SW 1271 (cell line): ENCODE measurements around the gene CDC14A.
"Not testable (repeated sequence)": the region's sequence is repeated elsewhere in the genome, so short reads cannot be mapped to it uniquely, and the experiment has no call there.

Source experiments
- DNase-seq, 2 experiments: peaks; one replicate each; lab custom pipeline; 2025; lab: John Stamatoyannopoulos, UW

The CDC14A gene, protein sequence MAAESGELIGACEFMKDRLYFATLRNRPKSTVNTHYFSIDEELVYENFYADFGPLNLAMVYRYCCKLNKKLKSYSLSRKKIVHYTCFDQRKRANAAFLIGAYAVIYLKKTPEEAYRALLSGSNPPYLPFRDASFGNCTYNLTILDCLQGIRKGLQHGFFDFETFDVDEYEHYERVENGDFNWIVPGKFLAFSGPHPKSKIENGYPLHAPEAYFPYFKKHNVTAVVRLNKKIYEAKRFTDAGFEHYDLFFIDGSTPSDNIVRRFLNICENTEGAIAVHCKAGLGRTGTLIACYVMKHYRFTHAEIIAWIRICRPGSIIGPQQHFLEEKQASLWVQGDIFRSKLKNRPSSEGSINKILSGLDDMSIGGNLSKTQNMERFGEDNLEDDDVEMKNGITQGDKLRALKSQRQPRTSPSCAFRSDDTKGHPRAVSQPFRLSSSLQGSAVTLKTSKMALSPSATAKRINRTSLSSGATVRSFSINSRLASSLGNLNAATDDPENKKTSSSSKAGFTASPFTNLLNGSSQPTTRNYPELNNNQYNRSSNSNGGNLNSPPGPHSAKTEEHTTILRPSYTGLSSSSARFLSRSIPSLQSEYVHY

DNA sequence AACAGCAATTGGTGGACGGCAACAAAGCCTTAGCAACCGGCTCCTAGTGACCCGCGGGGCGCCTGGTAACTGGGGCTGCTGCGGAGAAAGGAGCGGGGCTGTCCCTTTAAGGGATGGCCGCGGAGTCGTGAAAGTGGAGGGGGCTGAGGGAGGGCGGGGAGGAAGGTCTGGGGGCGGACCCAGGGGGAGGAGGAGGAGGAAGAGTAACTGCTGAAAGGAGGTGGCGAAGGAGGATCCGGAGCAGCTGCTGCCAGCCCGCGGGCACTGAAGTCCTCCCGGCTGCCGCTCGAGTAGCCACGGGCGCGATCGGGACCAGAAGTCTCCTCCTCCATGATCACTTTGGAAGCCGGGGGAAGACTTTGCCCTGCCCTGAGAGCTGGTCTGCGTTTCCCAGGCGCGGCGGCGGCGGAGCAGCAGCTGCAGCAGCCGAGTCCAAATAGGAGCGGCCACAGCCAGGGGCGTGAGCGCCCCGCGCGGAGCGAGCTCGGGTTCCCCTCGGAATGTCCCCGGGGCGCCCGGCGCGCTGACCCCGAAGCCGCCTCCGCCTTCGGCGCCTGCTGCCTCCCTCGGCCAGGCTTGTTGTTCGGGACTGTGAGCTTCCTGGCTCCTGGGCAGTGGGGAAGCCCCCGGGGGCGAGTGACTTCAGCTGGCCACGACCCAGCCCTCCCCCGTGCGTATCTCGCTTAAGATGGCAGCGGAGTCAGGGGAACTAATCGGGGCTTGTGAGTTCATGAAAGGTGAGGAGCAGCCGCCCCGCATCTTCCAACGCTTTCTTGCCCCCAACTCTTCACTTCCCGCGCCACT, at the start of gene CDC14A:
CDC14A (plus strand) TSS at position 240 of the 804 bp plus-strand sequence; CDS start at position 689, 449 bp downstream.
- DNase-seq = peak; percentile 85 to 92

DNA sequence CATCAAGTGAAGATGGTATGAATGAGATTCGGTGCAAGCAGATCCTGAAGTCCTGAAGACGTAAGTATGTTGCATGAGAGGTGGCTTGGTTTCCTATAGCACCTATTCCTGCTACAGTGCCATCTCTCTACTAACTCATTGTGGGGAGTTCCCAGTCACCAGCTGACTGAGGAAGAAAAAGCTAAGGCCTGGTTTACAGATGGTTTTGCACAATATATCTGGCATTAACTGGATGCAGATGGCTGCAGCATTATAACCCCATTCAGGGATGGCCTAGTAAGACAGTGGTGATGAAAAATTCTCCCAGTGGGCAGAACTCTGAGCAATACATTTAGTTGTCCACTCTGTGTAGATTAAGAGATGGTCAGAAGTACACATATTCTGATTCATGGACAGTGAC, 49.6 kb upstream of the CDC14A start:
- DNase-seq = no peak

DNA sequence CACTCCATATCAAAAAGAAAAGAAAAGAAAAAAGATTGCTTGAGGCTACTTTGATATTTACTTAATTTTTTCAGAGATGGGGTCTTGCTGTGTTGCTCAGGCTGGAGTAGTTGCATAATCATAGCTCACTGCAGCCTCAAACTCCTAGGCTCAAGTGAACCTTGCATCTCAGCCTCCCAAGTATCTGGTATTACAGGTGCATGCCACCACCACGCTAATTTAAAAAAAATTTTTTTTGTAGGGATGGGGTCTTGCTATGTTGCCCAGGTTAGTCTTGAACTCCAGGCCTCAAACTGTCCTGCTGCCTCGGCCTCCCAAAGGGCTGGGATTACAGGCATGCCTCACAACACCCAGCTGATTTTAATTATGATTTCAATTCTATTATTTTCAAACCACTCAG, 48.1 kb upstream of the CDC14A start:
- DNase-seq = no peak

DNA sequence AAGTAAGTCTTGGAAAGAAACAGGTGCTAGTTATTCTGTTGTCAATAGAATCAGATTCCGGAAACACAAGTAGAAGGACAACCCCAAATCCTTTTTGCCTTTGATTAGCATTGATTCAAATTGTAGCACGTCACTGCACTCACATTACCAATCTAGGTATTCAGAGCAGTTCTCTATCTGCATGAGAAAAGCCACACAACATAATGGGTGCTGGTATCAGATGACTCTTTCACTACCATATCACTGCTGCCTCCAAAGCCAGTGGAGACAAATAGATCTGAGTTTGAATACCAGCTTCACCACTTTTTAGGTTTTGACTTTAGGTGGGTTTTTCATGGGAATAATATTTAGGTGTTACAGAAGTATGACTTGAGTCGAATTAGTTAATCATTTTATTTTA, 47.4 kb upstream of the CDC14A start:
- DNase-seq = no peak

DNA sequence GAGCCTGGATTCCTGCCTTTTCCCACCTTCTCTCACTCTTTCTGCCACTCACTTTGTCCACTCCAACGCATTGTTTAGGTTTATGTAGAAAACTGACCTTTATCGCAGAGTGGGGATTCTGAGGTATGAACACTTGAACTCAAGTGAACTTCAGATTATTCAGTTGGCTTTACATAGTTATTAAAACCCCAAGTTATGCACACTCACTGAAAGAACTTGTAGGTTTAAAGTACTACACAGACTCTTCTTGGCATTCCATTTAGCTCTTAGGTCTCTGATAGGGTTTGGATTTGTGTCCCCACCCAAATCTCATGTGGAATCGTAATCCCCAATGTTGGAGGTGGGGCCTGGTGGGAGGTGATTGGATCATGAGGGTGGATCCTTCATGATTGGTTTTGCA, 46.4 kb upstream of the CDC14A start:
- DNase-seq = no peak

DNA sequence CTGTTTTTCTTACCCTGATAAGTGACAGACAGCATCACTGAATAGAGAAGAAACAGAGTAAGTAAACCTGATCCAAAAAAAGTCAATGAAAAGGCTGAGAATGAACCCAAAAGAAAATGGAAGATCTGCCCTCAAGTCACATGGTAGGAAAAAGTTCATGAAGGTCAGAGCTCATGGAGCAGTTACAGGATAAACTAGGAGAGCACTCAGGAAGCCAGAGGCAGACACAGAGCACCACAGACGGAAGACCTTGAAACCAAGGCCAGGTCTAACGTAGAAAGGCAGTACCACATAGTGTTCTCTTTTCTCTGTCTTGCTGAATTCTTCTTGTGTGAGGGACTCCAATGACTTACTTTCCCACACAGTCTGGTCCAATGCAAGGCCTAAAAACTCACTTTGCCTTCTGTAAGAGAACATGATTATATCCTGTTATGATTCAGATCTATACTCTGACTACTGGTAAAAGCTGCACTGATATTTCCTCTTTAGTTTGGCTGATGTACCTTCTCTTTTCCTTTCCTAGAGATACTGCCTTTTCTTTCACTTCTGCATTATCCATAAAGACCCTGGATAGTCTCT, 45.5 kb upstream of the CDC14A start:
- DNase-seq = no peak

DNA sequence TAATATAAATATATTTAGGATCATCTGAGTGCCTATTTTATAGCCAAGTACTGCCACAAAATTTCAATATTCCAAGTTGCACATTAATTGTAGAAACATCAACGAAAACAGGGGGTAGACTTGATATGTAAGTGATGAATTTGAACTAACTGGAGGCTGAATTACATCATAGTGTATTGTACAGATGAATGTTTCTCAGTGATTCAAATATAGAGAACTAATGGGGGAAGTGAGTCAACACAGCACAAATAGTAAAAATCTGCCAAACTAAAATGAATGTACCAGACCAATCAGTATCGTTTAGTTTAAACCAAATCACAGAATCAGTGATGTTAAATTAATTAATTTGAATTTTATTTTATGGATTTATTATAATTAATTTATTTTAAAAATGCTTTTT, 43.5 kb upstream of the CDC14A start:
- no peak for DNase-seq

DNA sequence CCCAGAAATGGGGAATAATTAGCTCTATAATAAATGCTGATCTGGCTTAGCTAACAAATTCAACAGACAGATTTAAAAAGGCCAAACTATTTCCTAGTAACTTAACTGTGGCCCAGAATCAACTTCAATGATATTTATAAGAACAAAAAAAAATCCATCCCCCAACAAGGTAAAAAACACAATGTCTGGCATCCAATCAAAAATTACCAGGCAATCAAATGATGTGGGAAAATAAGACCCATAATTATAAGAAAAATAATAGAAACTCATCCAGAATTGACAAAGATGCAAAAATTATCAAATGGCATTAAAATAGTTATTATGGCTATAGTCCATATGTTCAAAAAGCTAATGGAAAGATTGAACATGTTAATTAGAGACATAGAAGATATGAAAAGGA, 42.4 kb upstream of the CDC14A start:
- DNase-seq = no peak

DNA sequence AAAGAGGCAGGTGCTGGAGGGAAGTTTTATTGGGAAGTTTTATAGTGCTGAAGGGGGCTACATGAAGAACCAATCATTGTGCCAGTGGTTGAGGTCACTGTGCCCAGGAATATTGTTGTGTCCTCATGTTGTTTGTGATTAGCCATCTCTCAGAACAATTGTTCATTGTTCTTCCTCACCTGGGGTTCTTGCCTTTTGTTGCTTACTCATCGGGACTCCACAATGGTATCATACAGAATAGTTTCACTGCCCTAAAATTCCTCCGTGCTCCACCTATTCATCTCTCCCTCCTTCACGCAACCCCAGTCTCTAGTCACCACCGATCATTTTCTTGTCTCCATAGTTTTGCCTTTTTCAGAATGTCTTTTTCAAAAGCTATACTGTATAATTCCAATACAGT, 38.9 kb upstream of the CDC14A start:
- no peak for DNase-seq

DNA sequence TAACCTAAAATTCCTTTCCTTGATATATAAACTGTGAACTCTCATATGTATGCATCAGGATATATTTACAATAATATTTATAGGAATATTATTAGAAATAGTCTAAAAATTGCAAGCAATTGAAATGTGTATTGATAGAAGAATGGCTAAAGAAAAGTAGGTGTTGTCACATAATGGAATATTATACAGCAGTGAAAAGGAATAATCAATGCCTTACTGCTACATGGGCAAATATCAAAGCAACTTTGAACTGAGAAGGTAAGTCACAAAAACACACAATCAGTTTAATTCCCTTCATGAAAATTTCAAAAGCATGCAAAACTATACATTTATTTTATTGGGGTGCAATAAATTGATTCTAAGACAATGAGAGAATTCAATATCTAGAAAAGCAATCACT, 35.7 kb upstream of the CDC14A start:
- DNase-seq = no peak

DNA sequence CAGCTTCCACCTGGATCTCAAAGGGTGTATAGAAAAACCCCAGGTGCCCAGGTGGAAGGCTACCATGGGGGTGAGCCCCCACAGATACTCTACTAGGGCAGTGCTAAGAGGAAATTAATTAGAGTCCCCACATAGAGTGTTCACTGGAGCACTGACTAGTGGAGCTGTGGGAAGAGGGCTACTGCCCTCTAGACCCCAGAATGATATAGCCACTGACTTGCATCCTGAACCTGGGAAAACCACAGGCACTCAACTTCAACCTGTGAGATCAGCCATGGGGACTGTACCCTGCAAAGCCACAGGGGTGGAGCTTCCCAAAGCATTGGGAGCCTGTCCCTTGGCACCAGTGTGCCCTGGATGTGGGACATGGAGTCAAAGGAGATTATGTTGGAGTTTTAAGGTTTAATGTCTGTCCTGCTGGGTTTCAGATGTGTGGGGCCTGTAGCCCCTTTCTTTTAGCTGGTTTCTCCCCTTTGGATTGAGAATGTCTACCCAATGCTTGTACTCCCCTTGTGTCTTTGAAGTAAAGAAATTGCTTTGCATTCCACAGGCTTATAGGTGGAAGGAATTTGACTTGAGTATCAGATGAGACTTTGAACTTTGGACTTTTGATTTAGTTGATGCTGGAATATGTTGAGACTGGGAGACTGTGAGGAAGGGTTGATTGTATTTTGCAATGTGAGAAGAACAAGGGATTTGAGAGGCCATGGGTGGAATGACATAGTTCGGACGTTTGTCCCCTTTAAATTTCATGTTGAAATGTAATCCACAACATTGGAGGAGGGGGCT, 31.8 kb upstream of the CDC14A start:
- no peak for DNase-seq

DNA sequence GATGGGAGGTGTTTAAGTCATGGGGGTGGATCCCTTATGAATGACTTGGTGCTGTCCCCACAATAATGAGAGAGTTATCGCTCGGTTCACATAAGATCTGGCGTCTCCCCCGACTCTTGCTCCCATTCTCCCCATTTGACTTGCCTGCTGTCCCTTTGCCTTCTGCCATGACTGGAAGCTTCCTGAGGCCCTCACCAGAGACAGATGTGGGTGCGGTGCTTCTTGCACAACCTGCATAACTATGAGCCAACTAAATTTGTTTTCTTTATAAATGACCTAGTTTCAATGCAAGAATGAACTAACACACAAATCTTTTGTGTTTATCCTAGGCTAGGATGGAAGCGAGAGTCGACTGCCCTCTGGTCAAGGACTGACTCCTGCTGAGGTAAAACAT, 31.2 kb upstream of the CDC14A start:
- DNase-seq = no peak

DNA sequence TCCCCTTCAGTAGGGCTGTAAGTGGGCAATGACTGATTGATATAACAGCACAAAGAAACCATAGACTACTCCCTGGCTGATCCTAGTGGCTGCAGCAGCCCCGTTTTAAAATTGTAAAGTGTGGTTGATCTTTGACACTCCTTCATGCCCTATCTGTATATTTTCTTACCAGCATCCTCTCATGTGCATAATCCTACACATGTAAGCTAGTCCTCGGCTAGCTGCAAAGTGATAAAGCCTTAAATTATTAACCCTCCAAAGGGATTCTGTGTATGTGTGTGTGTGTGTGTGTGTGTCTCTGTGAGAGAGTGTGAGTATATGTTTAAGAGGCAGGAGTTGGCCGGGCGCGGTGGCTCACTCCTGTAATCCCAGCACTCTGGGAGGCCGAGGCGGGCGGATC, 30.8 kb upstream of the CDC14A start:
- no peak for DNase-seq

DNA sequence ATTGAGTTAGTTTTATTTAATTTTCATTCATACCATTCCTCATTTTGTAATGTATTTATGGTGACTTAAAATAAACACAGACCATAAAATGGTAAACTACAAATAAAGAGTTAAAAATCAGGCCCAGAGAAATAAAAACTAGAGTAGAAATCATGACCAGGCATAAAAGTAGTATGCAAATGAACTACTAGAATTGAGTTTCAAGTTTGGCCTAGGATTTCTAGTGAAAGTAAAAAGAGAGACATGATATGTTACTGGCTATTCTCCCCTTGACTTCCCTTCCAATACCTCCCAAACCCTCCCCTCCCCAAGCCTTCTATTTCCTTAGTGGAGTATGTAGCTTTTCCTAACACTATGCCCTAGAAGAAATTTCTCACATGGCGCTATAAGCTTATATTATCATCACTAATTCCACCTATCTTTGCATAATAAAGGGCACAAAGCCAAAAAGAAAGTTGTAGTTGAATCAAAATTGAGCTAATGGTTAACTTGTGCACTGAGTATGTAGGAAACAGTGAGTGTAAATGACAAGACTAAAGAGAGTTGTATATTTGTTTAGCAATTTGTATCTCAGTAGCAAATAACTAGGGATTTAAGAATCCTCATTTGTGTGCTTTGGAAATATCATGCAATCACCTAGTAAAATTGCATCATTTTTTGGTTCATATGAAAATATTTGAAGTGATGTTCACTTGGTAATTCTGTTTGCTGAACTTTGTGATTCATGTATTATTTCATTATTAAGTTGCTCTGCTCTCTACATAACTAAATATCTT, 29.7 kb upstream of the CDC14A start:
- no peak for DNase-seq

DNA sequence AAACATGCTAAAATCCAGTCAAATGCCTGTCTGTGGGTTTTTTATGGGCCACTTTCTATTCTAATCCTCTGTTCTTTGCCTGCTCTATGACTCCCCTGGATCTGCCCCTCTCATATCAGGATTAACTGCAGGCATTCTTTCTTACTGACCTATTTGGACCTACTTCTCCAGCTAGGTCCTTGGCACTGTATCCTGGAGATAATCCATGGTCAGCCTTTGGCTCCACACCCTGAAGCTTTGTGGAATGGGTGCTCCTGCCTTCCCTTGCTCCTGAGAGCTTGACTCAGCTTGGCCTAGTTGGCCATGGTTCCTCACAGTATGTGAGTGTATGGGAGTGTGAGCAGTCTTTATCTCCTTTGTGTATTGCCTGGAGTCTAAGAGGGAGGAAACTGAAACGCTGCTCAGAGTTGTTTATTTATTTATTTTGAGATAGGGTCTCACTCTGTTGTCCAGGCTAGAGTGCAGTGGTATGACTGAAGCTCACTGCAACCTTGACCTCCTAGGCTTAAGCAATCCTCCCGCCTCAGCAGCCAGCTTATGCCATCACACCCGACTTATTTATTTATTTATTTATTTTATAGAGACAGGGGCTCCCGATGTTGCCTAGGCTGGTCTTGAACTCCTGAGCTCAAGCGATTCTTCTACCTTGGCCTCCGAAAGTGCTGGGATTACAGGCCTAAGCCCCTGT, 28.7 kb upstream of the CDC14A start:
- DNase-seq = no peak

DNA sequence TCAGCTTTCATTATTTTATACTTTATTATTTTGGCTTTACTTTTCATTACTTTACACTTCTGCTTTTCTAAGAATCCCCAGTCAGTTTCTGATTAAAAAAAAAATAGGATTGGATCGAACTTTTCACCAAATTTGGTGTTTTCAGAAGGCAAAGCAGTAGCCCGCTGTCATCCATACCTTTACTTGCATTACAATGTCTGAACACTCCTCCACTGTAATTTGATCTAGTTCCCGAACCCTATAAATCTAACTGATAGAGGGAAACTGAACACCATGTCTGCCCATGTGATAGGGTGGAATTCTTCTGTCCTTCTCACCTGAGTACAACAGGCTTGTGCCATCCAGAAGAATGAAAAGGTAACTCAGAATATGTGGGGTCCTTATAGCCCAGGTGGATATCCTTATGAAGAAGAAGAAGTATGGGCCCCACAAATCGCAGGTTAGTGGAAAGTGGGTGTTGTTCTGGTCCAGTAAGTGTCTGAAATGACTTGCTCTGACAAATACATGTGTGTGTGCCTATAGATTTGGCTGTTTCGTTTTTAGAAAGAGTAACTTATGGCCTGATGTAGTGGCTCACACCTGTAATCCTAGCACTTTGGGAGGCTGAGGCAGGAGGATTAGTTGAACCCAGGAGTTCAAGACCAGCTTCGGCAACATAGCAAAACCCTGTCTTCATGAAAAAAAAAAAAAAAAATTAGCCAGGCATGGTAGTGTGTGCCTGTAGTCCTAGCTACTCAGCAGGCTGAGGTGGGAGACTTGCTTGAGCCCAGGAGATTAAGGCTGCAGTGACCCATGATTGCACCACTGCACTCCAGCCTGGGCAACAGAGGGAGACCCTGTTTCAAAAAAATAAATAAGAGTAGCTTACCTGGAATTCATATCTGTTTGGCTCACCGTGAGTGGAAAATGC, 26.6 kb upstream of the CDC14A start:
- DNase-seq = no peak

DNA sequence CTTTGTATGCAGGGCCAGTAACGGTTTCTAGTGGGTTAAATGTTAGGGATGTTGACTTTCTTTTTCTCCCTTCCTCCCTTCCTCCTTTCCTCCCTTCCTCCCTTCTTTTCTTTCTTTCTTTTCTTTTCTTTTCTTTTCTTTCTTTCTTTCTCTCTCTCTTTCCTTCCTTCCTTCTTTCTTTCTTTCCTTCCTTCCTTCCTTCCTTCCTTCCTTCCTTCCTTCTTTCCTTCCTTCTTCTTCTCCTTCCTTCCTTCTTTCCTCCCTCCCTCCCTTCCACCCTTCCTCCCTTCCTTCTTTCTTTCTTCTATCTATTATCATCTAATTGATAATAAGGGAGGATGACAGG, 26.0 kb upstream of the CDC14A start:
- not testable (repeated sequence) for DNase-seq

DNA sequence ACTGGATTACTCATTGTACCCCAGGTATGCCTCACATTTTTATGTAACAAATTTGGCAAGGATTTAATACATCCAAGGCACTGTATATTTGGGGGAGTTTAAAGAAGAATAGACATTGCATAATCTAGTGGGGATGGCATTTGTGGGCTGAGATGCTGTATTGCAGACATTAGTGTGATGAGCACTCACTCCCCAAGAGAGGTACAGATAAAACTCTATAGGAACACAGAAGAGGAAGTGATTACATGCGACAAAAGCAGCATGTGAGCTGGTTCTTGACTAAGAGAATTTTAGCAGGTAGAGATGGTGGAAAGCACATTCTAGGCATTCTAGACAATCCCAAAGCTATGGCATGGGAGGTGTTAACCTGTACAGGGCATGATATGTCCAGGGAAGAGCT, 24.2 kb upstream of the CDC14A start:
- DNase-seq = no peak

DNA sequence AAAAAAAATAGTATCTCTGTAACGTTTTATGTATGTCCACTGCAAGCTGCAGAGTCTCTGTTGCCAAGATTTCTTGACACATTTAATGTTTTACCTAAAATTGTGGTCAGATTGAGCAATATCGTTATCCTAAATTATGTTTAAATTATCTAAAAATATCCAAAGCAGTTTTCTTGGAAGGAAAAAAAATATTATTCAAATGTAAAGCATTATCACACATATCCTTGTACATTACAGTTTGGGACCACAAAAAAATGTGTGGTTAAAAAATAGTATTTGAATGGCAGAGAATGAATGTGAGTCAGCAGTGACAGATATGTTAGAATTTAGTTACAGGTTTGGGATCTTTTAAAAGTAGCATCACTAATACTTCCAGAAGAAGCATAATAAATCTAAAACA, 21.2 kb upstream of the CDC14A start:
- not testable (repeated sequence) for DNase-seq
